AG04449 (cell line): Measurements from ENCODE around the gene TRMT11.
A peak's percentile ranks its signal among the peaks of the same experiment; 100 is the strongest.

Experiments
- CTCF ChIA-PET: fragments of 350-600 bp; formaldehyde crosslinking; extraction: SDS; loops from one replicate; lab custom pipeline; 2021; ENCODE audit warnings: antibody characterized with exemption; lab: Yijun Ruan, JAX
- POLR2A ChIA-PET: fragments of 400-600, 350-600 bp; formaldehyde crosslinking; extraction: SDS; loops from one replicate; lab custom pipeline; 2020; ENCODE audit warnings: antibody characterized with exemption, inconsistent platforms; lab: Yijun Ruan, JAX
- DNase-seq: peaks from one replicate; pipeline ENCODE4 v3.0.0-alpha.2; 2010; ENCODE audit warnings: low read depth, low spot score
- H3K4me3 ChIP-seq: 2 replicates; pipeline ENCODE4 v1.5.1; 2011; ENCODE audit warnings: low read depth, mild to moderate bottlenecking, control low read depth, low read length
- TF ChIP-seq, protein P1 (sequence below): IDR thresholded peaks from one replicate; pipeline ENCODE4 v1.5.1; 2011; ENCODE audit warnings: mild to moderate bottlenecking, moderate library complexity, low read length, control low read depth, inconsistent platforms; ENCODE audit not compliant: insufficient read depth; ENCODE audit errors: missing control alignments

The TRMT11 gene

DNA sequence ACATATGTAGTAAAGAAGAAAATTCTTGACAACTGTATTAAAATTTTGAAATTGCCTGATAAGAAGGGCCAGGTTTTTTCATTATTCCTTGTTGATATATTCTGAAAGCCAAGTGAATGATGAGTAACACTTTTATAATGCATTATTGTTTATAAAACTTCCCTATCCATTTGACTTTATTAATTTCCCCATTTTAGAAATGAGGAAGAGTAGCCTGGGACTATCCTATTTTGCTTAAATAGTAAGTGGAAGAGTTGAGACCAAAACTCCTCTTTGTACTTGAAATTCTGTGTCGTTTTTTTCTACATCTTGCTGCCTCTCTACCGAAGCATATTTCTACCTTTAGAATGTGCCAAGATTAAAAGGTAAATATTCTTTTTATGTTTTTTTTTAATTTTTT lies 39.7 kb downstream of the TRMT11 start:
- DNase-seq: no peak
- TF ChIP-seq, protein P1, sequence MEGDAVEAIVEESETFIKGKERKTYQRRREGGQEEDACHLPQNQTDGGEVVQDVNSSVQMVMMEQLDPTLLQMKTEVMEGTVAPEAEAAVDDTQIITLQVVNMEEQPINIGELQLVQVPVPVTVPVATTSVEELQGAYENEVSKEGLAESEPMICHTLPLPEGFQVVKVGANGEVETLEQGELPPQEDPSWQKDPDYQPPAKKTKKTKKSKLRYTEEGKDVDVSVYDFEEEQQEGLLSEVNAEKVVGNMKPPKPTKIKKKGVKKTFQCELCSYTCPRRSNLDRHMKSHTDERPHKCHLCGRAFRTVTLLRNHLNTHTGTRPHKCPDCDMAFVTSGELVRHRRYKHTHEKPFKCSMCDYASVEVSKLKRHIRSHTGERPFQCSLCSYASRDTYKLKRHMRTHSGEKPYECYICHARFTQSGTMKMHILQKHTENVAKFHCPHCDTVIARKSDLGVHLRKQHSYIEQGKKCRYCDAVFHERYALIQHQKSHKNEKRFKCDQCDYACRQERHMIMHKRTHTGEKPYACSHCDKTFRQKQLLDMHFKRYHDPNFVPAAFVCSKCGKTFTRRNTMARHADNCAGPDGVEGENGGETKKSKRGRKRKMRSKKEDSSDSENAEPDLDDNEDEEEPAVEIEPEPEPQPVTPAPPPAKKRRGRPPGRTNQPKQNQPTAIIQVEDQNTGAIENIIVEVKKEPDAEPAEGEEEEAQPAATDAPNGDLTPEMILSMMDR: no peak
- CTCF ChIA-PET: no interaction called here
- H3K4me3 ChIP-seq: no peak overlapping the region
- POLR2A ChIA-PET: no interaction called here

DNA sequence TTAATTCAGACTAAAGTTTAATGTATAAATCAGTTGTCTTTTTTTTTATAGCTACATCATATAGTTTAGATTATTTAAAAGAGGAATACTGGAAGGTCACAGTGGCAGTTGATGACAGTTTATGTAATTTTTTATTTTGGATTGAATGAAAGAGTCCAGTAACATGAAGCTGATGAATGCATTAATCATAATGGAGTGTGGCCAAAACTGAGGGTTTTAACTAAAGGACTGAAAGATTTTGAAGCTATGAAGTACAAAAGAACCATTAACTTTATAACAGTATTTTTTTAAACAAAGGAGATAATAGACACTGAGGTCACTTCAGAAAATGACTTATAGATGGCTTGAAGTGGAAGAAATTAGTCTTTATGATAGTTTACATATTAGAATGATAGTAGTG lies 41.3 kb downstream of the TRMT11 start:
- ChIA-PET CTCF (interaction anchor here (1.3 kb wide), 1 partner anchor 24 kb away, joined by 3 read pairs; no protein-coding TSS in a partner anchor), POLR2A (no interaction called here)
- TF ChIP-seq, protein P1: no peak
- no peak overlapping the region for H3K4me3 ChIP-seq
- no peak for DNase-seq

DNA sequence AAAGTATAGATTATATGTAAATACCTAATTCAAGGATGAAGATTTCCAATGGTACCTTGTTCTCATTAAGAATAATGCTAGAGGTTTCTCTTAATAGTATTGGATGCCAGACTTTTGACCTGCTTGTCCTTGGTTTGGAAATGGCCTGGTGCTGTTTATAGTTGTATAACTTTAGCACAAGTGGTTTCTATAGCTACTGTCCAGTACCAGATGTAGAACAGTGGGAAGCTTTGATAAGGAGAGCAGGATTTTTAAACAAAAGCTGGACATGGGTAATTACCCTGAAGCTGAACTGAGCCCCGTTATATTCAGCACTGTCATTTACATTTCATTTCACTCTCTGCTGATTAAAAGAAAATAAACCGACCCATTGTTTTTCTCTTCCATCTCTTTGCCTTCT lies 43.7 kb downstream of the TRMT11 start:
- H3K4me3 ChIP-seq: no peak overlapping the region
- POLR2A ChIA-PET: no interaction called here
- CTCF ChIA-PET: interaction anchor here (1.2 kb wide), 2 partner anchors 27 to 30 kb away, joined by 3 to 4 read pairs; no protein-coding TSS in a partner anchor
- TF ChIP-seq, protein P1: no peak
- DNase-seq: no peak

DNA sequence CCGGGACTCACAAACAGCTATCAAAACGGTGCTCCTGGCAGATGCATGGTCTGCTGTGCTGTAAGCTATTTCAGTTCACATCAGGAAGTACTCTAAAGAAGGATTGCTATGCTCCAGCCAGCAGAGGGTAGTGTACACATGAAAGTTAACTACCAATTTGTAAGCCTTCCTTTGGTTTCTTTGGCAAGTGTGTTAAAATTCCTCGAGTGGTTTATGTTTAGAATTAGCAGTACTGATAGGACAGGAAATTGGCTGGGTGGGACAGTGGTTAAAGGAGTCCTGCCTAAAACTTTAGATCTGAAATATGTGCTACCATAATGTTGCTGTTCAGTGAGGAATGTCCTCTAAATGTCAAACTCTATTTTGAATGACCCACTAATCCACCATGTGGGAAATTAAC lies 47.4 kb downstream of the TRMT11 start:
- TF ChIP-seq, protein P1: peak; percentile 68
- peak; percentile 80 for DNase-seq
- ChIA-PET POLR2A (interaction anchor here (1.0 kb wide), 1 partner anchor 1233 kb away, joined by 4 read pairs; the partner anchor contains the start of gene RNF146), CTCF (interaction anchor here (0.6 to 1.7 kb wide), 15 partner anchors 9 to 1515 kb away, joined by 3 to 12 read pairs (median 3); no protein-coding TSS in a partner anchor)
- H3K4me3 ChIP-seq: no peak overlapping the region

DNA sequence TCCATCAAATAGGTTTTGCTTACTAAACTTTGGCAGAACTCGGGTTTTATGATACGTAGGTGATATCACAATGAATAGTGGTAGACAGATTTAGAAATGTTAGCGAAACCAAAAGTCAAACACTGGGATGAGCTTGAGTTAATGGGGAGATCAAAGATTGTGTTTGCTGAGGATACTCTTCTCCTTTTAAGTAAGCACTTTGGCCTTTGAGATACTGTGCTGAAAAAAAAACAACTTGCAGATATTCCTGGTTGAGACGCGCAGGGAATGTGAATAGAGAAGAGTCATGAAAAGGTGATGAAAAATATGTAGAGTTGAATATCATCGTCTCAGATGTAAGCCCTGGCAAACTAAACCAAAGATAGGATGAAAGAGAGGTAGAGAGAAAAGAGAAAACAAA lies 48.3 kb downstream of the TRMT11 start:
- ChIA-PET CTCF (interaction anchor here (0.6 to 1.2 kb wide), 2 partner anchors 326 to 637 kb away, joined by 3 read pairs; no protein-coding TSS in a partner anchor), POLR2A (no interaction called here)
- no peak overlapping the region for H3K4me3 ChIP-seq
- TF ChIP-seq, protein P1: no peak
- no peak for DNase-seq

DNA sequence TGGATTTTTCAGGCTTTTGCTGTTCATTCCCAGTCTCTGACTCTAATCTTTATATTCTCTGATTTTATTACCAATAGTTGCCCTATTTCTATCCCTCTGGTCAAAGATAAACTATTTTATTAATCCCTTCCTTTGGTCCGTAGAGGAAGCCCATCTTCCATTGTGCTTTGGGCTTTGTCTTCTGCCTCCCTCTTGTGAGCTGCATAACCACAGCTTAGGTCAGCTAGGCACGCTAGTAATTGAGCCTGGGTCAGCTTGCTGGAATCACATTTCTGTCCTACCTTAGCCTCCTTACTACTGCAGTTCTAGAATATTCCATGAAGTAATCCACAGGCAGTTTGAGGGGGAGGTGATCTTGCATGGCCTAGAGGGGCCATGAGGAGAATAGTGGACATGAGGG lies 49.4 kb downstream of the TRMT11 start:
- DNase-seq: no peak
- TF ChIP-seq, protein P1: no peak
- CTCF ChIA-PET: interaction anchor here (2.2 kb wide), 1 partner anchor 141 kb away, joined by 7 read pairs; no protein-coding TSS in a partner anchor

More for the DNA sequence above, 49.4 kb downstream of the TRMT11 start:
- POLR2A ChIA-PET: no interaction called here
- no peak overlapping the region for H3K4me3 ChIP-seq
